ENCODE data around the gene TKT.
"Not testable (repeated sequence)": the region's sequence is repeated elsewhere in the genome, so short reads cannot be mapped to it uniquely, and the experiment has no call there.

Gene TKT

GRCh38 chr3:53255775-53256703, at the start of gene TKT:
Gene TKT, minus strand, starts transcription at chr3:53256022. Its CDS starts 80 bp downstream, at chr3:53255942.
- peak; percentile 84 for DNase-seq

- no peak for DNase-seq
Measured at GRCh38 chr3:53303957-53304356, 48.1 kb upstream of the TKT start.

GRCh38 chr3:53303549-53303948, 47.7 kb upstream of the TKT start:
- DNase-seq = no peak

- no peak for DNase-seq
Measured at GRCh38 chr3:53300826-53301225, 45.0 kb upstream of the TKT start.

GRCh38 chr3:53299611-53300023, 43.8 kb upstream of the TKT start:
- DNase-seq = not testable (repeated sequence)

- no peak for DNase-seq
Measured at GRCh38 chr3:53295410-53295809, 39.6 kb upstream of the TKT start.

GRCh38 chr3:53293867-53294266, 38.0 kb upstream of the TKT start:
- no peak for DNase-seq

- DNase-seq = no peak
Measured at GRCh38 chr3:53288214-53288613, 32.4 kb upstream of the TKT start.

- DNase-seq = no peak
Measured at GRCh38 chr3:53287131-53287629, 31.4 kb upstream of the TKT start.

- DNase-seq = no peak
Measured at GRCh38 chr3:53286727-53287126, 30.9 kb upstream of the TKT start.

GRCh38 chr3:53282581-53282980, 26.8 kb upstream of the TKT start:
- DNase-seq = no peak

GRCh38 chr3:53278667-53279066, 22.8 kb upstream of the TKT start:
- no peak for DNase-seq

- no peak for DNase-seq
Measured at GRCh38 chr3:53274938-53275605, 19.2 kb upstream of the TKT start.

- DNase-seq = no peak
Measured at GRCh38 chr3:53273146-53273670, 17.4 kb upstream of the TKT start.

GRCh38 chr3:53269888-53270880, 14.4 kb upstream of the TKT start:
- DNase-seq = peak; percentile 71

- not testable (repeated sequence) for DNase-seq
Measured at GRCh38 chr3:53269193-53269592, 13.4 kb upstream of the TKT start.

GRCh38 chr3:53267766-53268165, 11.9 kb upstream of the TKT start:
- DNase-seq = no peak

- DNase-seq = no peak
Measured at GRCh38 chr3:53264718-53265117, 8.9 kb upstream of the TKT start.

- DNase-seq = no peak
Measured at GRCh38 chr3:53263907-53264306, 8.1 kb upstream of the TKT start.

- no peak for DNase-seq
Measured at GRCh38 chr3:53261712-53262111, 5.9 kb upstream of the TKT start.

- no peak for DNase-seq
Measured at GRCh38 chr3:53260286-53260785, 4.5 kb upstream of the TKT start.

Data from CD4-positive, alpha-beta T cell treated with Interleukin-15 for 1 hour (primary cell).